Esophagus squamous epithelium (tissue), 4 donors: ENCODE data around the gene TCAP.

Source experiments
- POLR2A ChIP-seq, 4 donors: fragments of 450-650 bp; IDR thresholded peaks; one replicate each; pipeline ENCODE4 v1.6.1; 2017; ENCODE audit warnings: antibody characterized with exemption in 4 of 4, mild to moderate bottlenecking in 4 of 4, moderate library complexity in 3 of 4
- TF ChIP-seq, protein P1 (sequence below), 6 experiments: fragments of 450-650 bp in 4 of 6; fragments of 200-600 bp in 2 of 6; sonication (generic) in 2 of 6; IDR thresholded peaks; one replicate each; pipeline ENCODE4 v1.5.1; 2016 to 2019; ENCODE audit warnings: antibody characterized with exemption in 6 of 6, mild to moderate bottlenecking in 4 of 6, moderate library complexity in 4 of 6

DNA sequence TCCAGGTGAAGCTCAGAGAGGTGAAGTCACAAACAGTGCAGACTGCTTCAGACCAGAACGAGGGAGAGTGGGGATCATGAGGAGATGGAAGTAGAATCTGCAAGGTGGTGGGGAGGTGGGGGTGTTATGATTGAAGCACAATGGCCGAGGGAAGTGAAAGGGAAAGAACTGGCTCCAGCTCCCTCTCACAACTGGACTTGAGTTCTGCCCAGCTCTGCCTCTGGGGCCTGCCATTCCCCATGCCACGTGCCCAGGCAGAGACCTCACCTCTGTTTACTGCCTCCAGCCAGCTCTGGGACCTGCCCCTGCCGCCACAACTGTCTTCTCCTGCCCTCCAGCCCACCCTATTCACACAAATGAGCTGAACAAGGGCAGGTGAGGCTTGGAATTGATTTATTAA, 5.6 kb downstream of the TCAP start:
- TF ChIP-seq, protein P1, sequence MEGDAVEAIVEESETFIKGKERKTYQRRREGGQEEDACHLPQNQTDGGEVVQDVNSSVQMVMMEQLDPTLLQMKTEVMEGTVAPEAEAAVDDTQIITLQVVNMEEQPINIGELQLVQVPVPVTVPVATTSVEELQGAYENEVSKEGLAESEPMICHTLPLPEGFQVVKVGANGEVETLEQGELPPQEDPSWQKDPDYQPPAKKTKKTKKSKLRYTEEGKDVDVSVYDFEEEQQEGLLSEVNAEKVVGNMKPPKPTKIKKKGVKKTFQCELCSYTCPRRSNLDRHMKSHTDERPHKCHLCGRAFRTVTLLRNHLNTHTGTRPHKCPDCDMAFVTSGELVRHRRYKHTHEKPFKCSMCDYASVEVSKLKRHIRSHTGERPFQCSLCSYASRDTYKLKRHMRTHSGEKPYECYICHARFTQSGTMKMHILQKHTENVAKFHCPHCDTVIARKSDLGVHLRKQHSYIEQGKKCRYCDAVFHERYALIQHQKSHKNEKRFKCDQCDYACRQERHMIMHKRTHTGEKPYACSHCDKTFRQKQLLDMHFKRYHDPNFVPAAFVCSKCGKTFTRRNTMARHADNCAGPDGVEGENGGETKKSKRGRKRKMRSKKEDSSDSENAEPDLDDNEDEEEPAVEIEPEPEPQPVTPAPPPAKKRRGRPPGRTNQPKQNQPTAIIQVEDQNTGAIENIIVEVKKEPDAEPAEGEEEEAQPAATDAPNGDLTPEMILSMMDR (IDR thresholded peaks at IDR 0.05): no peak
- no peak for TF ChIP-seq POLR2A (IDR thresholded peaks at IDR 0.05)
